GM23338 (cell line): Measurements from ENCODE around the gene RASSF6. TPM values are rescaled to one million over a fixed set of nuclear protein-coding genes. Genes with fewer than 3 reads are reported as not detected.
A peak's percentile ranks its signal among the peaks of the same experiment; 100 is the strongest.

ENCODE experiments used
- ATAC-seq: fragments of 200-7000 bp; cut with Tn5 transposase; 3 replicates; pipeline ENCODE4 v1.9.1; 2020
- DNase-seq: peaks from one replicate; pipeline ENCODE4 v3.0.0-alpha.2; 2015; ENCODE audit warnings: low spot score
- H2AFZ ChIP-seq: fragments of 200-600 bp; sonication (generic); 2 replicates; pipeline ENCODE4 v1.8.0; 2016; ENCODE audit warnings: antibody characterized with exemption, mild to moderate bottlenecking, moderate library complexity
- H3F3A ChIP-seq: fragments of 200-600 bp; sonication (generic); replicated peaks from 2 replicates; pipeline ENCODE4 v1.8.0; 2017; ENCODE audit warnings: antibody characterized with exemption, mixed run types, low read depth
- H3K27ac ChIP-seq: fragments of 200-600 bp; sonication (generic); 2 replicates; pipeline ENCODE4 v1.6.1; 2016; ENCODE audit warnings: low read depth
- H3K27me3 ChIP-seq: fragments of 200-600 bp; sonication (generic); 2 replicates; pipeline ENCODE4 v1.8.0; 2016; ENCODE audit warnings: mild to moderate bottlenecking, mixed run types, moderate library complexity; ENCODE audit not compliant: insufficient read depth
- H3K36me3 ChIP-seq: fragments of 200-600 bp; sonication (generic); 2 replicates; pipeline ENCODE4 v1.8.0; 2016; ENCODE audit warnings: mild to moderate bottlenecking; ENCODE audit not compliant: insufficient read depth
- H3K4me1 ChIP-seq: fragments of 200-600 bp; sonication (generic); 2 replicates; pipeline ENCODE4 v1.8.0; 2016; ENCODE audit warnings: mild to moderate bottlenecking, moderate library complexity; ENCODE audit not compliant: insufficient read depth
- H3K4me2 ChIP-seq: fragments of 200-600 bp; sonication (generic); 2 replicates; pipeline ENCODE4 v1.7.1; 2017; ENCODE audit warnings: mixed run types
- H3K4me3 ChIP-seq: fragments of 200-600 bp; sonication (generic); 2 replicates; pipeline ENCODE4 v1.6.1; 2016; ENCODE audit warnings: mixed run types
- H3K79me2 ChIP-seq: fragments of 200-600 bp; sonication (generic); replicated peaks from 2 replicates; pipeline ENCODE4 v1.8.0; 2017; ENCODE audit warnings: mild to moderate bottlenecking; ENCODE audit not compliant: insufficient read depth
- H3K9me2 ChIP-seq: fragments of 200-600 bp; sonication (generic); 2 replicates; pipeline ENCODE4 v1.8.0; 2017; ENCODE audit not compliant: insufficient read depth
- H4K20me1 ChIP-seq: fragments of 200-600 bp; sonication (generic); replicated peaks from 2 replicates; pipeline ENCODE4 v1.8.0; 2017; ENCODE audit warnings: mild to moderate bottlenecking; ENCODE audit not compliant: insufficient read depth
- H3K27ac Mint-ChIP-seq: 2 replicates; pipeline ENCODE4 v1.8.0; 2020; ENCODE audit warnings: inconsistent platforms, mild to moderate bottlenecking, moderate library complexity, mixed read lengths
- H3K27me3 Mint-ChIP-seq: 3 replicates; pipeline ENCODE4 v1.8.0; 2022; ENCODE audit warnings: low read depth, mild to moderate bottlenecking, moderate library complexity, mixed read lengths, inconsistent platforms; ENCODE audit not compliant: insufficient read depth, poor library complexity
- H3K36me3 Mint-ChIP-seq: 3 replicates; pipeline ENCODE4 v1.8.0; 2021; ENCODE audit warnings: low read depth, mild to moderate bottlenecking, inconsistent platforms, moderate library complexity, mixed read lengths
- H3K4me1 Mint-ChIP-seq: 3 replicates; pipeline ENCODE4 v1.8.0; 2020; ENCODE audit warnings: mild to moderate bottlenecking, inconsistent platforms, mixed read lengths
- H3K4me3 Mint-ChIP-seq: 3 replicates; pipeline ENCODE4 v1.8.0; 2021; ENCODE audit warnings: moderate library complexity, mild to moderate bottlenecking, inconsistent platforms, mixed read lengths
- H3K9me3 Mint-ChIP-seq: 3 replicates; pipeline ENCODE4 v1.8.0; 2020; ENCODE audit warnings: moderate library complexity, mild to moderate bottlenecking, inconsistent platforms, mixed read lengths
- CREB1 ChIP-seq: fragments of 250-450 bp; sonication (Bioruptor Pico); IDR thresholded peaks from 2 replicates; pipeline ENCODE4 v1.5.0; 2020; ENCODE audit warnings: low read depth, mild to moderate bottlenecking, moderate library complexity
- EZH2 ChIP-seq: fragments of 200-600 bp; sonication (generic); IDR thresholded peaks from one replicate; pipeline ENCODE4 v1.8.0; 2017; ENCODE audit warnings: antibody characterized with exemption, mild to moderate bottlenecking, low read depth; ENCODE audit not compliant: unreplicated experiment
- EZH2phosphoT487 ChIP-seq: fragments of 200-600 bp; sonication (generic); IDR thresholded peaks from one replicate; pipeline ENCODE4 v1.8.1; 2018; ENCODE audit warnings: antibody characterized with exemption; ENCODE audit not compliant: unreplicated experiment
- JUNB ChIP-seq: IDR thresholded peaks from one replicate; pipeline ENCODE4 v1.6.1; 2016; ENCODE audit warnings: antibody characterized with exemption; ENCODE audit not compliant: unreplicated experiment
- NANOG ChIP-seq: IDR thresholded peaks from 2 replicates; pipeline ENCODE4 v1.6.1; 2016; ENCODE audit warnings: antibody characterized with exemption, borderline replicate concordance
- STAT1 ChIP-seq: IDR thresholded peaks from one replicate; pipeline ENCODE4 v1.6.1; 2016; ENCODE audit warnings: antibody characterized with exemption; ENCODE audit not compliant: unreplicated experiment
- ZNF114 ChIP-seq: fragments of 250-450 bp; sonication (Bioruptor Pico); IDR thresholded peaks from 2 replicates; pipeline ENCODE4 v1.5.0; 2020; ENCODE audit warnings: mild to moderate bottlenecking, moderate library complexity
- ZNF331 ChIP-seq: fragments of 250-450 bp; sonication (Bioruptor Pico); IDR thresholded peaks from 2 replicates; pipeline ENCODE4 v1.5.0; 2020; ENCODE audit warnings: low read depth, mild to moderate bottlenecking, moderate library complexity
- polyA plus RNA-seq: library from polyadenylated mRNA; unstranded; fragments of >200 nt; fragmentation: Nextera tagmentation; extraction: Ambion mirVana; gene quantifications from 2 replicates; pipeline ENCODE4 v1.2.1, GENCODE V29; 2016
- total RNA-seq: library from RNA; depleted of rRNA; stranded (reverse); fragments of >200 nt; shearing (Covaris generic); gene quantifications from 2 replicates; pipeline ENCODE4 v1.2.3, GENCODE V29; 2014
- TF ChIP-seq, protein P1 (sequence below): IDR thresholded peaks from 2 replicates; pipeline ENCODE4 v1.6.1; 2016; ENCODE audit warnings: antibody characterized with exemption
- TF ChIP-seq, protein P2 (sequence below): IDR thresholded peaks from one replicate; pipeline ENCODE4 v1.6.1; 2018; ENCODE audit warnings: antibody characterized with exemption; ENCODE audit not compliant: unreplicated experiment
- TF ChIP-seq, protein P3 (sequence below), 2 experiments: fragments of 200-600 bp in 1 of 2; sonication (generic) in 1 of 2; conservative IDR thresholded peaks; 2 replicates each; pipeline versions ENCODE4 v1.5.1 to v1.6.1; 2016 to 2017; ENCODE audit warnings: antibody characterized with exemption in 2 of 2, low read depth in 2 of 2, mild to moderate bottlenecking in 2 of 2, moderate library complexity in 1 of 2

RASSF6 gene
- total and polyA plus RNA-seq, 2 experiments from 2014 or later = 0.14 to 0.79 TPM

GRCh38 chr4:73533515-73534422 is 86.5 kb downstream of the RASSF6 start:
- DNase-seq (no peak), ATAC-seq (no peak)
- TF ChIP-seq STAT1 (no peak), ZNF331 (CRISPR knock-in tag) (no peak), ZNF114 (CRISPR knock-in tag) (no peak), JUNB (no peak), NANOG (no peak), CREB1 (no peak), EZH2 (no peak), EZH2phosphoT487 (no peak)
- TF ChIP-seq, protein P1, sequence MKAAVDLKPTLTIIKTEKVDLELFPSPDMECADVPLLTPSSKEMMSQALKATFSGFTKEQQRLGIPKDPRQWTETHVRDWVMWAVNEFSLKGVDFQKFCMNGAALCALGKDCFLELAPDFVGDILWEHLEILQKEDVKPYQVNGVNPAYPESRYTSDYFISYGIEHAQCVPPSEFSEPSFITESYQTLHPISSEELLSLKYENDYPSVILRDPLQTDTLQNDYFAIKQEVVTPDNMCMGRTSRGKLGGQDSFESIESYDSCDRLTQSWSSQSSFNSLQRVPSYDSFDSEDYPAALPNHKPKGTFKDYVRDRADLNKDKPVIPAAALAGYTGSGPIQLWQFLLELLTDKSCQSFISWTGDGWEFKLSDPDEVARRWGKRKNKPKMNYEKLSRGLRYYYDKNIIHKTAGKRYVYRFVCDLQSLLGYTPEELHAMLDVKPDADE = no peak
- TF ChIP-seq, protein P2, sequence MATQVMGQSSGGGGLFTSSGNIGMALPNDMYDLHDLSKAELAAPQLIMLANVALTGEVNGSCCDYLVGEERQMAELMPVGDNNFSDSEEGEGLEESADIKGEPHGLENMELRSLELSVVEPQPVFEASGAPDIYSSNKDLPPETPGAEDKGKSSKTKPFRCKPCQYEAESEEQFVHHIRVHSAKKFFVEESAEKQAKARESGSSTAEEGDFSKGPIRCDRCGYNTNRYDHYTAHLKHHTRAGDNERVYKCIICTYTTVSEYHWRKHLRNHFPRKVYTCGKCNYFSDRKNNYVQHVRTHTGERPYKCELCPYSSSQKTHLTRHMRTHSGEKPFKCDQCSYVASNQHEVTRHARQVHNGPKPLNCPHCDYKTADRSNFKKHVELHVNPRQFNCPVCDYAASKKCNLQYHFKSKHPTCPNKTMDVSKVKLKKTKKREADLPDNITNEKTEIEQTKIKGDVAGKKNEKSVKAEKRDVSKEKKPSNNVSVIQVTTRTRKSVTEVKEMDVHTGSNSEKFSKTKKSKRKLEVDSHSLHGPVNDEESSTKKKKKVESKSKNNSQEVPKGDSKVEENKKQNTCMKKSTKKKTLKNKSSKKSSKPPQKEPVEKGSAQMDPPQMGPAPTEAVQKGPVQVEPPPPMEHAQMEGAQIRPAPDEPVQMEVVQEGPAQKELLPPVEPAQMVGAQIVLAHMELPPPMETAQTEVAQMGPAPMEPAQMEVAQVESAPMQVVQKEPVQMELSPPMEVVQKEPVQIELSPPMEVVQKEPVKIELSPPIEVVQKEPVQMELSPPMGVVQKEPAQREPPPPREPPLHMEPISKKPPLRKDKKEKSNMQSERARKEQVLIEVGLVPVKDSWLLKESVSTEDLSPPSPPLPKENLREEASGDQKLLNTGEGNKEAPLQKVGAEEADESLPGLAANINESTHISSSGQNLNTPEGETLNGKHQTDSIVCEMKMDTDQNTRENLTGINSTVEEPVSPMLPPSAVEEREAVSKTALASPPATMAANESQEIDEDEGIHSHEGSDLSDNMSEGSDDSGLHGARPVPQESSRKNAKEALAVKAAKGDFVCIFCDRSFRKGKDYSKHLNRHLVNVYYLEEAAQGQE = no peak
- TF ChIP-seq, protein P3, sequence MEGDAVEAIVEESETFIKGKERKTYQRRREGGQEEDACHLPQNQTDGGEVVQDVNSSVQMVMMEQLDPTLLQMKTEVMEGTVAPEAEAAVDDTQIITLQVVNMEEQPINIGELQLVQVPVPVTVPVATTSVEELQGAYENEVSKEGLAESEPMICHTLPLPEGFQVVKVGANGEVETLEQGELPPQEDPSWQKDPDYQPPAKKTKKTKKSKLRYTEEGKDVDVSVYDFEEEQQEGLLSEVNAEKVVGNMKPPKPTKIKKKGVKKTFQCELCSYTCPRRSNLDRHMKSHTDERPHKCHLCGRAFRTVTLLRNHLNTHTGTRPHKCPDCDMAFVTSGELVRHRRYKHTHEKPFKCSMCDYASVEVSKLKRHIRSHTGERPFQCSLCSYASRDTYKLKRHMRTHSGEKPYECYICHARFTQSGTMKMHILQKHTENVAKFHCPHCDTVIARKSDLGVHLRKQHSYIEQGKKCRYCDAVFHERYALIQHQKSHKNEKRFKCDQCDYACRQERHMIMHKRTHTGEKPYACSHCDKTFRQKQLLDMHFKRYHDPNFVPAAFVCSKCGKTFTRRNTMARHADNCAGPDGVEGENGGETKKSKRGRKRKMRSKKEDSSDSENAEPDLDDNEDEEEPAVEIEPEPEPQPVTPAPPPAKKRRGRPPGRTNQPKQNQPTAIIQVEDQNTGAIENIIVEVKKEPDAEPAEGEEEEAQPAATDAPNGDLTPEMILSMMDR (conservative IDR thresholded peaks at IDR 0.05; ENCODE audit: low read depth in 2 of 2) = no peak
- H2AFZ ChIP-seq = peak overlapping the region; percentile 12; the same call in 1 of the 2 replicates
- H3K36me3 ChIP-seq = no peaks in the 10 kb centered on the region
- H3K4me1 Mint-ChIP-seq = no peaks in the 10 kb centered on the region
- no peak overlapping the region for H3K4me3 ChIP-seq
- H3K4me1 ChIP-seq = no peaks in the 10 kb centered on the region
- H3K27ac ChIP-seq = no peak overlapping the region
- H3K4me3 Mint-ChIP-seq = no peak overlapping the region
- no peak overlapping the region for H3K4me2 ChIP-seq
- no peaks in the 10 kb centered on the region for H3K27me3 ChIP-seq
- no peaks in the 10 kb centered on the region for H3F3A ChIP-seq
- no peaks in the 10 kb centered on the region for H3K79me2 ChIP-seq
- H3K36me3 Mint-ChIP-seq = no peaks in the 10 kb centered on the region
- H3K9me3 Mint-ChIP-seq = no peaks in the 10 kb centered on the region; the same call in 2 of the 3 replicates
- no peaks in the 10 kb centered on the region for H4K20me1 ChIP-seq
- H3K27me3 Mint-ChIP-seq = no peaks in the 10 kb centered on the region
- no peaks in the 10 kb centered on the region for H3K9me2 ChIP-seq
- H3K27ac Mint-ChIP-seq = 0 out of 2 replicates have a peak overlapping the region, but pooled peaks have one; percentile 62
